ENCODE data around the gene PIEZO1. TPM values are rescaled to one million over a fixed set of nuclear protein-coding genes. Genes with fewer than 3 reads are reported as not detected.

Gene PIEZO1
- total and polyA plus RNA-seq, 10 of the 15 experiments (the other 5 are each of a cell fraction or from before 2014, with no cell fraction given): 1.3 to 169 (median 33.4) TPM

GRCh38 chr16:88727871-88728270, 57.1 kb downstream of the PIEZO1 start:
- POLR2A ChIA-PET: no interaction called here
- intact Hi-C loops (cut with micrococcal nuclease; ENCODE audit: unreplicated experiment) (no loop called here), in situ Hi-C loops (cut with MboI) (no loop called here)
- no peak for FAIRE-seq
- CTCF ChIA-PET: no interaction called here
- BruUV-seq (replicated peaks): no TSS peak
- H3K9ac ChIP-seq (ENCODE audit: control insufficient read depth, insufficient read depth, low read length): no peak overlapping the region
- H4K20me1 ChIP-seq (ENCODE audit: control insufficient read depth, insufficient read depth): no peaks in the 10 kb centered on the region
- no peak overlapping the region for H2AFZ ChIP-seq (ENCODE audit: control insufficient read depth, low read depth, low read length)
- SMC1A ChIA-PET (ENCODE audit: uncharacterized antibody, unreplicated experiment): no interaction called here
- WGBS (ENCODE audit: insufficient coverage, insufficient replicate concordance, low lambda C conversion rate, missing lambda C conversion rate): 94% methylated on average over 19 of the region's 20 CpGs
- TF ChIP-seq TCF7 (IDR thresholded peaks at IDR 0.05; ENCODE audit: borderline replicate concordance) (no peak), SMARCA5 (IDR thresholded peaks at IDR 0.05) (no peak), NR2F1 (conservative IDR thresholded peaks at IDR 0.05) (no peak)
- peaks cover 5 to 48% of the 10 kb centered on the region in 2 experiments for H3K36me3 ChIP-seq (ENCODE audit: control insufficient read depth in 2 of 2, insufficient read depth in 2 of 2, low read length in 1 of 2)
- H3K4me3 ChIP-seq: no peak overlapping the region
- H3K4me2 ChIP-seq (ENCODE audit: control insufficient read depth, insufficient read depth): no peak overlapping the region
- no peaks in the 10 kb centered on the region for H3K9me3 ChIP-seq (replicated peaks; ENCODE audit: control insufficient read depth, insufficient read depth, low read length)
- no peak overlapping the region for H3K27ac ChIP-seq (ENCODE audit: control insufficient read depth, insufficient read depth)
- H3K79me2 ChIP-seq (ENCODE audit: control insufficient read depth, insufficient read depth, low read length): no peaks in the 10 kb centered on the region
- no peak for ATAC-seq
- H3K27me3 ChIP-seq (replicated peaks in 1 of 2; ENCODE audit: control insufficient read depth in 2 of 2, insufficient read depth in 2 of 2, low read length in 1 of 2): no peaks in the 10 kb centered on the region
- no peak for DNase-seq (ENCODE audit: low read depth, low spot score)
- RAD21 ChIA-PET (ENCODE audit: unreplicated experiment): no interaction called here
- H3K4me1 ChIP-seq (ENCODE audit: control insufficient read depth, insufficient read depth, low read length): no peaks in the 10 kb centered on the region

GRCh38 chr16:88726981-88727380, 58.0 kb downstream of the PIEZO1 start:
- Histone ChIP-seq H3K27me3 (replicated peaks in 1 of 2; ENCODE audit: control insufficient read depth in 2 of 2, insufficient read depth in 2 of 2, low read length in 1 of 2) (no peaks in the 10 kb centered on the region), H3K4me3 (no peak overlapping the region), H3K4me1 (ENCODE audit: control insufficient read depth, insufficient read depth, low read length) (no peaks in the 10 kb centered on the region), H3K36me3 (ENCODE audit: control insufficient read depth in 2 of 2, insufficient read depth in 2 of 2, low read length in 1 of 2) (peaks cover 5 to 52% of the 10 kb centered on the region in 2 experiments), H3K9me3 (replicated peaks; ENCODE audit: control insufficient read depth, insufficient read depth, low read length) (no peaks in the 10 kb centered on the region), H4K20me1 (ENCODE audit: control insufficient read depth, insufficient read depth) (no peaks in the 10 kb centered on the region), H3K27ac (ENCODE audit: control insufficient read depth, insufficient read depth) (no peak overlapping the region), H3K4me2 (ENCODE audit: control insufficient read depth, insufficient read depth) (no peak overlapping the region), H3K79me2 (ENCODE audit: control insufficient read depth, insufficient read depth, low read length) (no peaks in the 10 kb centered on the region), H2AFZ (ENCODE audit: control insufficient read depth, low read depth, low read length) (no peak overlapping the region), H3K9ac (ENCODE audit: control insufficient read depth, insufficient read depth, low read length) (no peak overlapping the region)
- no peak for ATAC-seq
- intact Hi-C loops (cut with micrococcal nuclease; ENCODE audit: unreplicated experiment): no loop called here
- SMC1A ChIA-PET (ENCODE audit: uncharacterized antibody, unreplicated experiment): no interaction called here
- no TSS peak for BruUV-seq (replicated peaks)
- RAD21 ChIA-PET (ENCODE audit: unreplicated experiment): no interaction called here
- POLR2A ChIA-PET: no interaction called here
- DNase-seq (ENCODE audit: low read depth, low spot score): no peak
- 97% methylated on average over 28 of the region's 28 CpGs for WGBS (ENCODE audit: insufficient coverage, insufficient replicate concordance, low lambda C conversion rate, missing lambda C conversion rate)
- TF ChIP-seq ELK1 (IDR thresholded peaks at IDR 0.05; ENCODE audit: low read depth, low read length) (no peak), ZSCAN29 (IDR thresholded peaks at IDR 0.05) (no peak), ASH2L (IDR thresholded peaks at IDR 0.05; ENCODE audit: borderline replicate concordance, low read depth) (no peak), NFYA (IDR thresholded peaks at IDR 0.05; ENCODE audit: borderline replicate concordance, low read depth, low read length) (no peak), MTA2 (IDR thresholded peaks at IDR 0.05; ENCODE audit: low read depth) (no peak), ESRRA (IDR thresholded peaks at IDR 0.05; ENCODE audit: low read length) (no peak), IRF5 (IDR thresholded peaks at IDR 0.05; ENCODE audit: borderline replicate concordance) (no peak)
- CTCF ChIA-PET: no interaction called here
- FAIRE-seq: no peak
- in situ Hi-C loops (cut with MboI): no loop called here

All from GM12878 (cell line).